PC-9 (cell line): ENCODE data around the gene MTERF4. TPM values are rescaled to one million over a fixed set of nuclear protein-coding genes. Genes with fewer than 3 reads are reported as not detected.

Experiments
- BruUV-seq: library from RNA; stranded (reverse); fragments of 400-500 nt; replicated peaks from 2 replicates; lab custom pipeline; 2021; lab: Mats Ljungman, UMichigan
- CTCF ChIA-PET: fragments of 300-600 bp; sonication (Branson Sonifier 250); formaldehyde crosslinking; loops from one replicate; lab custom pipeline; 2022; ENCODE audit warnings: antibody characterized with exemption; lab: Charles Lee
- POLR2A ChIA-PET: fragments of 300-600 bp; sonication (Branson Sonifier 250); formaldehyde crosslinking; loops from one replicate; lab custom pipeline; 2022; ENCODE audit warnings: antibody characterized with exemption; ENCODE audit not compliant: unreplicated experiment; lab: Charles Lee
- DNase-seq, 2 experiments: peaks; one replicate each; pipeline versions ENCODE4 v3.0.0 to v3.0.0-alpha.2; 2015 to 2022; ENCODE audit warnings: mixed read lengths in 1 of 2
- H2AFZ ChIP-seq: fragments of 200-600 bp; sonication (generic); 2 replicates; pipeline ENCODE4 v1.8.1; 2017; ENCODE audit warnings: antibody characterized with exemption
- H3F3A ChIP-seq: fragments of 200-600 bp; sonication (generic); 2 replicates; pipeline ENCODE4 v1.8.1; 2017; ENCODE audit warnings: antibody characterized with exemption, mild to moderate bottlenecking, low read depth; ENCODE audit not compliant: insufficient read depth
- H3K27ac ChIP-seq: fragments of 200-600 bp; sonication (generic); 2 replicates; pipeline ENCODE4 v1.6.1; 2016; ENCODE audit warnings: mixed run types
- H3K27me3 ChIP-seq: fragments of 200-600 bp; sonication (generic); 2 replicates; pipeline ENCODE4 v1.6.1; 2016; ENCODE audit warnings: low read depth, mixed run types; ENCODE audit not compliant: insufficient read depth
- H3K36me3 ChIP-seq: fragments of 200-600 bp; sonication (generic); 2 replicates; pipeline ENCODE4 v1.6.1; 2016; ENCODE audit warnings: low read depth, mixed run types
- H3K4me1 ChIP-seq: fragments of 200-600 bp; sonication (generic); replicated peaks from 2 replicates; pipeline ENCODE4 v1.6.1; 2016; ENCODE audit warnings: mixed run types; ENCODE audit not compliant: insufficient read depth
- H3K4me2 ChIP-seq: fragments of 200-600 bp; sonication (generic); 2 replicates; pipeline ENCODE4 v1.6.1; 2017; ENCODE audit warnings: mixed run types
- H3K4me3 ChIP-seq: fragments of 200-600 bp; sonication (generic); 2 replicates; pipeline ENCODE4 v1.6.1; 2016; ENCODE audit warnings: mixed run types
- H3K79me2 ChIP-seq: fragments of 200-600 bp; sonication (generic); 2 replicates; pipeline ENCODE4 v1.6.1; 2017; ENCODE audit warnings: low read depth, mixed run types
- H3K9me2 ChIP-seq: fragments of 200-600 bp; sonication (generic); 2 replicates; pipeline ENCODE4 v1.8.1; 2017; ENCODE audit warnings: mild to moderate bottlenecking; ENCODE audit not compliant: insufficient read depth
- H3K9me3 ChIP-seq: fragments of 200-600 bp; sonication (generic); 2 replicates; pipeline ENCODE4 v1.8.1; 2016; ENCODE audit warnings: low read depth; ENCODE audit not compliant: insufficient read depth
- H4K20me1 ChIP-seq: fragments of 200-600 bp; sonication (generic); 2 replicates; pipeline ENCODE4 v1.8.1; 2017; ENCODE audit not compliant: insufficient read depth
- EZH2 ChIP-seq: fragments of 200-600 bp; sonication (generic); IDR thresholded peaks from 2 replicates; pipeline ENCODE4 v1.8.0; 2017; ENCODE audit warnings: antibody characterized with exemption, low read depth
- intact Hi-C: fragments of 100-400 bp; cut with micrococcal nuclease; formaldehyde crosslinking; loops from one replicate; pipeline ENCODE4 v1.10.0; 2022; ENCODE audit not compliant: unreplicated experiment
- total RNA-seq: library from RNA; stranded (reverse); gene quantifications from 2 replicates; pipeline ENCODE4 v1.2.3, GENCODE V29; 2021
- TF ChIP-seq, protein P1 (sequence below): fragments of 200-600 bp; sonication (generic); conservative IDR thresholded peaks from 2 replicates; pipeline ENCODE4 v1.6.1; 2017; ENCODE audit warnings: mixed run types, antibody characterized with exemption, mild to moderate bottlenecking, moderate library complexity

The MTERF4 gene
- total RNA-seq, 1 experiment from 2014 or later, result 42.8 TPM

DNA sequence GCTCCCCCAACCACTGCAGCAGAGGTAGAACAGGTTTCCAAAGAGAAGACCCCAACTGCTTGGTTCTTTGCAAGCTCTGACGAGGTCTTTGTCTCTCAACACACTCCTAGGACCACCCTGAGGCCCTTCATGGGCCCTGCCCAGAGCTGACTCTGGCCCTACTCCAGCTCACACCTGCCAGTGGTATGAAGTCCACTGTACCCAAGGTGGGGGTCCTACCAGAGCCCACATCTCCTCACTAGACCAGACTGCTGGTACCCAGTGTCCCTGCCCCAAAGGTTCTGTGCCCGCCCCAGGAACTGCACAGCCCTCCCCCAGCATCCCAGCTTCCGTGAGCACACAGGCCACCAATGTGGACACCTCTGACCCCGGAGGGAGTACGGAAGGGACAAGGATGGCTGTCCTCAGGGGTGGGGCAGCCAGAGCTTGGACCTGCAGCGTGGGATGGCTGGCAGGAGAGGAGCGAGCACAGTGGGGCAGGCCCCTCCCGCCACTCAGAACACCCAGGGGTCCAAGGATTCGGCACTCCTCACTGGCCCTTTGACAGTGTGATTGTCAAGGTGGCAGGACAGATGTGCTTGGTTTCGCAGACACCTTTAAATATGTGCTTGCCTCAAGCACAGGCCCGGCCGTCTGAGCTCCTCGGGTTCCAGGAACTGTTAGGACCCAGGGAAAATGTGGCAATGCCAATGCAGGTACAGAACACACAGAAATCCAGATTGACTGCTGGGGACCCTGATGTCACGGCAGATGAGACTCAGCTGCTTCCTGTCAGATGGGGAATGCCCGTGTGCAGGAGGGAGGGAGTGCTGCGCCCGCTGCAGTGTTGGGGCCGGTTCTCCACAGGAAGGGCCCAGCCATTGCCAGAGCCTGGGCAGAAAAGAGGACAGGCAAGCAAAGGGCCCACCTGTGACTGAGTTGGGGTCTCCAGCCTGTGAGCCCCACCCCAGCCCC, 51.2 kb downstream of the MTERF4 start:
- POLR2A ChIA-PET, result no interaction called here
- CTCF ChIA-PET, result no interaction called here
- no peak for DNase-seq
- H2AFZ ChIP-seq, result no peak overlapping the region
- no peak overlapping the region for H3K27ac ChIP-seq
- H4K20me1 ChIP-seq, result no peaks in the 10 kb centered on the region
- peaks cover 16% of the 10 kb centered on the region for H3K27me3 ChIP-seq
- no peak overlapping the region for H3K4me2 ChIP-seq
- BruUV-seq, result no TSS peak
- TF ChIP-seq, protein P1, sequence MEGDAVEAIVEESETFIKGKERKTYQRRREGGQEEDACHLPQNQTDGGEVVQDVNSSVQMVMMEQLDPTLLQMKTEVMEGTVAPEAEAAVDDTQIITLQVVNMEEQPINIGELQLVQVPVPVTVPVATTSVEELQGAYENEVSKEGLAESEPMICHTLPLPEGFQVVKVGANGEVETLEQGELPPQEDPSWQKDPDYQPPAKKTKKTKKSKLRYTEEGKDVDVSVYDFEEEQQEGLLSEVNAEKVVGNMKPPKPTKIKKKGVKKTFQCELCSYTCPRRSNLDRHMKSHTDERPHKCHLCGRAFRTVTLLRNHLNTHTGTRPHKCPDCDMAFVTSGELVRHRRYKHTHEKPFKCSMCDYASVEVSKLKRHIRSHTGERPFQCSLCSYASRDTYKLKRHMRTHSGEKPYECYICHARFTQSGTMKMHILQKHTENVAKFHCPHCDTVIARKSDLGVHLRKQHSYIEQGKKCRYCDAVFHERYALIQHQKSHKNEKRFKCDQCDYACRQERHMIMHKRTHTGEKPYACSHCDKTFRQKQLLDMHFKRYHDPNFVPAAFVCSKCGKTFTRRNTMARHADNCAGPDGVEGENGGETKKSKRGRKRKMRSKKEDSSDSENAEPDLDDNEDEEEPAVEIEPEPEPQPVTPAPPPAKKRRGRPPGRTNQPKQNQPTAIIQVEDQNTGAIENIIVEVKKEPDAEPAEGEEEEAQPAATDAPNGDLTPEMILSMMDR, result no peak
- no peak for TF ChIP-seq EZH2
- no peaks in the 10 kb centered on the region for H3K79me2 ChIP-seq
- H3K4me1 ChIP-seq, result no peaks in the 10 kb centered on the region
- H3K9me2 ChIP-seq, result no peaks in the 10 kb centered on the region
- H3K36me3 ChIP-seq, result no peaks in the 10 kb centered on the region
- intact Hi-C loops, result no loop called here
- no peak overlapping the region for H3K4me3 ChIP-seq
- no peaks in the 10 kb centered on the region for H3F3A ChIP-seq
- H3K9me3 ChIP-seq, result no peaks in the 10 kb centered on the region

DNA sequence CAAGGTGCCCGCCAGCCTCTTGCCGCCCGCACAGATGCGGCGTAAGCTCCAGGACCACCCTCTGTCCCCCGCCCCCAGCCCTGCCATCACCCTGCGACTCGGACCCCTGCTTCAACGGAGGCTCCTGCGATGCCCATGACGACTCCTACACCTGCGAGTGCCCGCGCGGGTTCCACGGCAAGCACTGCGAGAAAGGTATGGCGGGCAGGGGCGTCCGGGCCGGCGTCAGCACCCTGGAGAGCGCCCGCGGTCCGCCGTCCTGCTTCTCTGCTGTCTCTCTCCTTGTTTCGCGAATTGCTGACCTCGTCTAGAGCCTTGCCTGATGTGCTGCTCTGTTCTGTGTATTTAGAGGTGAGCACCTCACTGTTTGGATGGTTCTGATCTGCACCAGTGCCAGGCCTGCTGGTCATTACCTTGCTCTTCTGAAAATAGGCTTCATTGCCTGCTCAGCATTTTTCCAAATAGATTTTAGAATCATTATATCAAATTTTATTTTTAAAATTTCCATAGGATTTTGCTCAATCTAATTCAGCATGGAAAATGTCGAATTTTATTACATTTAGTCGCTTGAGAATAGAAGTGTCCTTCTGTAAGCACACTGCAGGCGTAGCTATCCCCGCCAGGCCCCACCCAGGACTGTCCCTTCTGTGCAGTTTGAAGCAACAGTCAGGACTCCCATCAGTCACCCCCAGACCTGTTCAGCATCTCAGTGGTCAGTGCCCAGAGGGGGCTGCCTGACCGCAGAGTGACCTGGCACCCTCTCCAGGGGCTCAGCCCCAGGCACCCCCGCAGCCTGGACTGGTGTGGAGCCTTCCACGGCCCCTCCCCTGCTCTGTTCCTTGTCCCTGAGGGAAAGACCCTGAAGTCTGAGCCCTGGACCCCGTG, 52.1 kb downstream of the MTERF4 start:
- DNase-seq, result no peak
- Histone ChIP-seq H3K4me3 (no peak overlapping the region), H3K27ac (no peak overlapping the region), H3K27me3 (peaks cover 24% of the 10 kb centered on the region), H4K20me1 (no peaks in the 10 kb centered on the region), H3K4me1 (no peaks in the 10 kb centered on the region), H3K4me2 (no peak overlapping the region), H2AFZ (no peak overlapping the region), H3K9me2 (no peaks in the 10 kb centered on the region), H3F3A (no peaks in the 10 kb centered on the region), H3K36me3 (no peaks in the 10 kb centered on the region), H3K9me3 (0 out of 2 replicates have a peak, but pooled peaks cover 4% of the 10 kb centered on the region), H3K79me2 (no peaks in the 10 kb centered on the region)
- no TSS peak for BruUV-seq
- TF ChIP-seq, protein P1, result no peak
- TF ChIP-seq EZH2, result no peak
- ChIA-PET POLR2A (no interaction called here), CTCF (no interaction called here)
- intact Hi-C loops, result no loop called here

DNA sequence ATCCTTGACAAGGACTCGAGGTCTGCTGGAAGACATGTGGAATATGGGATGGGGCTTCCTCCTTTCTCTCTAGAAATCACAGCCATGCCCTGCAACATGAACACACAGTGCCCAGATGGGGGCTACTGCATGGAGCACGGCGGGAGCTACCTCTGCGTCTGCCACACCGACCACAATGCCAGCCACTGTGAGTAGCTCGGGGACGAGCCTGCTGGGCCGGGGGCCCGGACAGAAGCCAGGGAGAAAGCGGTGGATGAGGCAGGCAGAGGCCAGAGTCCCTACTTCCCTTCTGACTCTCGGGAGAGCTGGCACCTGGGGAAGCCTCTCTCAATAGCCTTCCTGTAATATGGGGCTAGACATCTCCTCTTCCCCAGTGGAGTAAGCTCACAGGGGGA, 53.1 kb downstream of the MTERF4 start:
- H3K79me2 ChIP-seq, result no peaks in the 10 kb centered on the region
- intact Hi-C loops, result no loop called here
- H3K9me3 ChIP-seq, result 0 out of 2 replicates have a peak, but pooled peaks cover 4% of the 10 kb centered on the region
- H3K4me2 ChIP-seq, result no peak overlapping the region
- no peak for DNase-seq
- H3K4me3 ChIP-seq, result no peak overlapping the region
- no peaks in the 10 kb centered on the region for H3K4me1 ChIP-seq
- H3K27me3 ChIP-seq, result peaks cover 34% of the 10 kb centered on the region
- no peaks in the 10 kb centered on the region for H3K36me3 ChIP-seq
- H3K9me2 ChIP-seq, result no peaks in the 10 kb centered on the region
- CTCF ChIA-PET, result no interaction called here
- no TSS peak for BruUV-seq
- no peaks in the 10 kb centered on the region for H3F3A ChIP-seq
- H2AFZ ChIP-seq, result no peak overlapping the region
- POLR2A ChIA-PET, result no interaction called here
- H4K20me1 ChIP-seq, result no peaks in the 10 kb centered on the region
- no peak overlapping the region for H3K27ac ChIP-seq
- TF ChIP-seq, protein P1, result no peak
- no peak for TF ChIP-seq EZH2
